8988T (cell line): Measurements from ENCODE around the gene SPR.
"Not testable (repeated sequence)": the region's sequence is repeated elsewhere in the genome, so short reads cannot be mapped to it uniquely, and the experiment has no call there.

Experiments
- DNase-seq: peaks from one replicate; pipeline ENCODE4 v3.0.0; 2011

SPR gene

GRCh38 chr2:72889991-72890390 lies 2.8 kb downstream of the SPR start:
- no peak for DNase-seq

- no peak for DNase-seq
These were observed 4.0 kb downstream of the SPR start for GRCh38 chr2:72891091-72891818.

DNA sequence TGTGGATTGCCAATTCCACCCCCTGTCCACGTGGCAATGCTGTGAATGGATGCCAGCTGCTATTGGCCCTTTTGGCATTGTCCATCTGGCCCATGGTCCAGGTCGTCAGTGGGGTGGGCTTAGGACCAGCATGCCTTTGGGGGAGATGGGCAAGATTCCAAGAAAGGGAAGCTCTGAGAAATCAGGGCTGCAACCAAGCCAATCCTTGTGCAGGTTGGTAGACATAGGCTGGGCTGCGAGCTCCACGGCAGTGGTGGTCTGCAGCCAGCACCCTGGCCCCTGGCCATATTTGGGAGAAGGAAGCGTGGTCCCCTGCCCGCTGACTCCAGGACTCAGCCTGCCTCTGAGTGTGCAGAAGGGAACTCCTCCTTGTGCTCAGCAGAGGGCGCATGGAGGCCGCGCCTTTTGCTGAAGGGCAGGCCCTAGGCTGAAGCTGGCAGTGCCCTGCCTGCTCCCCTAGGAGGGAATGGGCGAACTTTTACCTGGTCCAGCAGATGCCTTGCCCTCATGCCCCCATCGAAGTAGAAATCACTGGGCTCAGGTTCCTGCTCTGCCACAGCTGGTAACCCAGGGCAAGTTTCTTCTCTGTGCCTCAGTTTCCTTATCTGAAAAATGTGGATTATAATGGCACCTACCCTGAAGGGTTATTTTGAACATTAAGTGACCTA lies 5.4 kb downstream of the SPR start:
- peak; percentile 88 for DNase-seq

DNA sequence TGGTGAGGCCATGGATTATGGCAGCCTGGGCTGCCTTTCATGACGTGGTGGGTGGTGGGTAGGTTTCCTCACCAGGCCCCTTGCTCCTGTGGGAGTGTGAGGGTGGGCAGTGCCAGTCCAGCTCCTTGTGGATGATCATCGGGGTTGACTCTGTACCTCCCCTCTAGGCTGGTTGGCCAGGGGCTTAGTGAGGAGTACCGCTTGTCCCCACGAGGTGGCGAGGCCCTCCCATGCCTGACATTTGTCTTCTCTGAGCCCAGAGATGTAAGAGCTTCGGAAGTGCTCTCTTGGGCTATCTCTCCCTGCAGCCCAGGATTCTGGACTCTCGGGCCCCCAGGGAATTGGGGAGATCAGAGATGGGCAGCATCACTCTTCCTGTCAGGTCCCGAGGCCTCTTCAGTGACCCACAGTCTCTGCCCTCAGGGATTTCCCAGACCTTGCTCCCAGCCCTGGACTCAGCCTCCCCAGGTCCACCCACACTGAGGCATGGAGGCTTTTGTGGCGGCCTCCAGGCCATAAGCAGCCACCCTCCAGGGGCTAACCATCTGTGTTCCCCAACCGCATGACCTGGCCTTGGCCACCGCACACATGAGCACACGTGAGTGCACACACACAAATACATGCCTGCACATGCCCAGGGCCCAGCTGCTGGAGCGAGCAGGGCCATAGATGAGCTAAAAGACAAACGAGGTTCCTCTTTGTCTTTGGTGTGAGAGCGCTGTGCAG lies 6.5 kb downstream of the SPR start:
- peak; percentile 64 for DNase-seq

GRCh38 chr2:72894514-72894913 lies 7.3 kb downstream of the SPR start:
- no peak for DNase-seq

- no peak for DNase-seq
These were observed 7.9 kb downstream of the SPR start for GRCh38 chr2:72895154-72895553.

- no peak for DNase-seq
These were observed 8.6 kb downstream of the SPR start for GRCh38 chr2:72895759-72896281.

DNA sequence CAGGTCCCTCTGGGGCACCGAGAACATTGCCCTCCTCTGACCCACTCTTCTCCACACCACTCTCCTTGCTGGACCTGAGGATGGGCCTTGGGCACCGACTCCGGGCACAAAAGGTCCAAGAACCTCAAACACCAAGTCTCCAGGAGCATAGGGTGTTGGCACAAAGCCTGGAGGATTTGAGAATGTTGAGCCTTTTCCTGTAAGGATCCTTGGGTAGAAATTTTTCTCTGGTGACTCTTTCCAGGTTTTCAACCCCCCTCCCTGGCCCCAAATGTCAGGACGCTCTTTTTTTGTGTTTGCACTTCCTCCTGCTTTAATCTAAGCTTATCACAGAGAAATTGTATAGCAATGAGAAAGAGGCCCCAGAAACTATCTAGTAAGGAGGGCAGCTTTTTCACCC lies 9.2 kb downstream of the SPR start:
- DNase-seq, result no peak

DNA sequence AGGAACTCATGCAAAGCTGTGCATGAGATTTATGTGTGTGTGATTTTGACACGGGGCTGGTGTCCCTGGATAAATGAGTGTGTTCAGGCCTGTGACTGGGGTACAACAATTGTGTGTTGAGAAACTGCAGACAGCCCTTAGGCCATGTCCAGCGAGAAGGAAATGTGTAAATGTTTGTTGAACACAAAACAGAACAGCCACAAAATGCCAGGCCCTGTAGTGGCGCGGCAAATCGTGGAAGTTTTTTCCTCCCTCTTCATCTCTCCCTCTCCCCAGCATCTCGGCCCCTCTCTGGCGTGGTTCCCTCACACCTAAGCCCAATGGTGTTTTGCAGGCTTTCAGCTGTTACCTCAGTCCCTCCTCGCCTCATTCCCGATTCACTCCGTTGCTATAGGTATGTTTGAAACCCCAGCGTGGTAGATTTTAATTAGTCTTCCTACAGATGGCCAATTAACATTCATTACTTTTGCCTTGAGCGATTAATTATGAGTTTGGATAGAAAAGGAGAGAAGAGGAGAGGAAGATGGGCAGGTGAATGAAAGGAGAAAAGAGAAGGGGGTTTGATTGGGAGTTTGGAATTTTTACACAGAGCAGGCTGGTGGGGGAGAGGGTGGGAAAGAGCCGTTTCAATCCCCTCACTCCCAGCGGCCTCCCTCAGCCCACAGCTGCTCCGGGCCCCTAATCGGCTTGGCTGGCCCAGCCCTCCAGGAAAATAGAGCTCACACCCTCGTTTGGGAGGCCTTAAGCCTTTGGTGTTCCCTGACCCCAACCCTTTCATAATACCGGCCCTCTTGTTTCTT lies 10.8 kb downstream of the SPR start:
- DNase-seq, result no peak

DNA sequence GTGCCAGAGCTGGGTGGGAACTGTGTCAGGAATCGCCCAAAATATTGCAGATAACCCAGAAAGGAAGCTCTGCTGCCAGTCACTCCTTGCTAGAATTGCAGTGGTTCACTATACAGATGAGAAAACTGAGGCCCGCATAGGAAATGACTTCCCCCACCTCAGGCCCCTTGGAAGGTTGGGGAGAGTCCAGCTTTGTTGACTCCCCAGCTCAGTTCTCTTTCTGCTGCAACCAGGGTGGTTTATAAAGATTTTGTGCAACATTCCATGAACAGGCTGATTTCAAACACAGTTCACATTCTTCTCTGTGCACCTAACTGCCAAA lies 11.3 kb downstream of the SPR start:
- DNase-seq, result no peak

DNA sequence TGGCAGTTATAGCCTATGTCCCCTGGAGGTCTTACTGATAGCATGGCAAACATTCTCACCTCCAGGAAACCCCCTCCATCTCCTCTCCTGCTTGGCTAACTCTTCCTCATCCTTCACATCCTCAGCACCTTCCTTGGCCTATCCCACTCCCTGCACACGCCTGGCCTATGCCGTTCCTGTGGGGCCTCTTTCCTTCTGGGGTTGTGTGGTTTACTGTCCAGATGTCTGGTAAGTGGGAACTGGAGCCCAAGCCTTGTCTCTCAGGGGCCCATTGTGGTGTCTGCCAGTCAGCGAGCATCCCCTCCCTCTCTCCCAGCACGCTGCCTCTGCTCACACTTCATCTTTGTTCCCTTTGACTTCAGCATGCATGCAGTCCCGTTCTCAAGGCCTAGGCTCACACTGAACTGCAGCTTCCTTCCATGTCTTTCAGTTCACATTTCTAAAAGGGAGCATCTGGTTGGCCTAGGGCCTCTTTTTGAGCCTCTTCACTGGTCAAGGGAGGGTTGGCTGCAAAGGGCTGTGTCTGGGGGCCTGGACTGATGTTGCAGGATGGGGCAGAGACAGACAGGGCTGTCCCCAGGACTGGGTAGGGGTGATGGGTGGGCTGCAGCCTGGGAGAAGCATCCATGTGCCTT lies 13.1 kb downstream of the SPR start:
- no peak for DNase-seq

- DNase-seq, result no peak
These were observed 14.2 kb downstream of the SPR start for GRCh38 chr2:72901426-72901825.

- not testable (repeated sequence) for DNase-seq
These were observed 20.2 kb downstream of the SPR start for GRCh38 chr2:72907369-72907768.

- no peak for DNase-seq
These were observed 21.5 kb downstream of the SPR start for GRCh38 chr2:72908741-72909140.

- no peak for DNase-seq
These were observed 24.0 kb downstream of the SPR start for GRCh38 chr2:72911256-72911655.

- no peak for DNase-seq
These were observed 26.4 kb downstream of the SPR start for GRCh38 chr2:72913486-72914205.

DNA sequence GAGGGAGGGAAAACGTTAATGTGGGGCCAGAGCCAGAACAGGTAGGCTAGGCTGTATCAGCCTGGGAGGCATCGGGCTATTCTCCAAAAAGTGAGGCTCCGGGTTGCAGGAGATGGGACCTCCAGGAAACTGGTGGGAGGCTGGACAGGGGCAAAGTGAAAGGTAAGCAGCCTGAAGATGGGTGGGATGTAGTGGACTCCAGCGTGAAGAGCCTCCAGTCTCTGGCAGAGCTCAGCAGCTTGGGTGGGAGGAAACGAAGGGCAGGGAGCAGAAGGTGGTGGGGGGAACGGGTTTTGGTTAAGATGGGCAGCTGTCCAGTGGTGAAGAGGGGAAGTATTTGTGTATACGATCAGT lies 27.0 kb downstream of the SPR start:
- DNase-seq, result no peak

- DNase-seq, result no peak
These were observed 27.5 kb downstream of the SPR start for GRCh38 chr2:72914589-72915319.

- no peak for DNase-seq
These were observed 28.2 kb downstream of the SPR start for GRCh38 chr2:72915320-72915906.

DNA sequence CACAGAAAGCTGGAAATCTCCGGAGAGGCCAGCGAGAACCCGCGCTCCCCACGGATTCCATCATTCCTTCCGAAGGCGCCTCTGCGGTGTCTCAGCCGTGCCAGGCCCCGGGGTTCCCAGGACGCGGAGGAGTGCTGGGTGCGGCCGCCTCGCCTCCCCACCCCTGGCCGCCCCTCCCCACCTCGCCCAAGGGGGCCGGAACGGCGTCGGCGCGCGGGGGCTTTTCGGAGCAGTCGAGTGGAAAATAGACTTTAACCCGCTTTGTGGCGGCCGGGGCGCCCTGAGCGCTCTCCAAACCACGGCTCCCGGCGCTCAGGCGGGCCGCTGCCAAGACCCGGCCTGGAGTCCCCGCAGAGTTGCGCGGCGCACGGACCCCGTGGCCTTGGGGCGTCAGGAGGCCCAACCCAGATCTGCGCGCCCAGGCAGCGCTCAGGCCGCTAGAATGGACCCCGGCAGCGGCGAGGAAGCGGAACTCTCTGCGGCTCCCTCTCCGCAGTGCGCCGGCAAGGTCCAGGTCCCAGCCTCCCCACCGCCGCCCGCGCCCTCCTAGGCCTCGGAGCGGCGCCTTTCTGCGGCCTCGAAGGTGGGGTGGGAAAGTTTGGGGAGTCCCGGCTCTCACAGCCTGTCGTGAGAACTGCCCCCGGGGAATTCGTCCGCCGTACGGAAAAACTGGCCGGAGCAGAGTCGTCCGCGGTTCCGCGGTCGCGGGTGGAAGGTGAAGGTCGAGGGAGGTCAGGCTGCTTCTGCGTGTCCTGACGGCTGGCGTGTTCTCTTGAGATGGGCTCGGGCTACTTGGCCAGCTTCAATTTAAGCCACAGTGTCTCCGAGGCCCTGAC lies 28.9 kb downstream of the SPR start:
- DNase-seq, result peak; percentile 91
